Activated B cell treated with CpG ODN at 0.5 μM for 24 hours (primary cell): ENCODE measurements around the gene ALG1. TPM values are rescaled to one million over a fixed set of nuclear protein-coding genes. Genes with fewer than 3 reads are reported as not detected.
"Not testable (repeated sequence)": the region's sequence is repeated elsewhere in the genome, so short reads cannot be mapped to it uniquely, and the experiment has no call there.

Experiments
- ATAC-seq: fragments of 200-7000 bp; cut with Tn5 transposase; one replicate; pipeline ENCODE4 v1.10.0; 2021; ENCODE audit warnings: low read depth, mild to moderate bottlenecking, moderate library complexity
- CTCF ChIA-PET: fragments of 350-600 bp; sonication (Branson Sonifier 250); formaldehyde crosslinking; loops from one replicate; lab custom pipeline; 2021; ENCODE audit warnings: antibody characterized with exemption; lab: Charles Lee
- POLR2A ChIA-PET: fragments of 350-600 bp; sonication (Branson Sonifier 250); formaldehyde crosslinking; loops from one replicate; lab custom pipeline; 2021; ENCODE audit warnings: antibody characterized with exemption; lab: Charles Lee
- DNase-seq: peaks from one replicate; pipeline ENCODE4 v3.0.0; 2022
- H3K27ac Mint-ChIP-seq: one replicate; pipeline ENCODE4 v1.8.0; 2020; ENCODE audit warnings: mixed read lengths
- H3K27me3 Mint-ChIP-seq: one replicate; pipeline ENCODE4 v1.8.0; 2021; ENCODE audit warnings: mixed read lengths
- H3K36me3 Mint-ChIP-seq: one replicate; pipeline ENCODE4 v1.8.0; 2021; ENCODE audit warnings: low read depth, mixed read lengths
- H3K4me1 Mint-ChIP-seq: one replicate; pipeline ENCODE4 v1.8.0; 2021; ENCODE audit warnings: mixed read lengths
- H3K4me3 Mint-ChIP-seq: one replicate; pipeline ENCODE4 v1.8.0; 2020; ENCODE audit warnings: mild to moderate bottlenecking, mixed read lengths
- H3K9me3 Mint-ChIP-seq: one replicate; pipeline ENCODE4 v1.8.0; 2020; ENCODE audit warnings: mixed read lengths
- CTCF ChIP-seq: fragments of 200-600 bp; IDR thresholded peaks from one replicate; pipeline ENCODE4 v1.8.0; 2022; ENCODE audit warnings: antibody characterized with exemption, mild to moderate bottlenecking
- intact Hi-C: fragments of 100-400 bp; cut with micrococcal nuclease; formaldehyde crosslinking; loops from one replicate; pipeline ENCODE4 v1.15.1; 2024
- total RNA-seq: library from RNA; stranded (reverse); gene quantifications from 2 replicates; pipeline ENCODE4 v1.2.3, GENCODE V29; 2022

Gene ALG1
- total RNA-seq, 1 donor from 2014 or later = 28.2 TPM

- ATAC-seq = no peak
- peak overlapping the region; percentile 94 for H3K27ac Mint-ChIP-seq
- intact Hi-C loops = loop anchor here (1.0 to 5.0 kb wide), 2 partner anchors 25 to 225 kb away; partner anchors contain the start of genes EEF2KMT, GLYR1 and UBN1
- H3K4me1 Mint-ChIP-seq = peaks cover 25% of the 10 kb centered on the region
- no peak for DNase-seq
- peaks cover 33% of the 10 kb centered on the region for H3K36me3 Mint-ChIP-seq
- no peaks in the 10 kb centered on the region for H3K9me3 Mint-ChIP-seq
- ChIA-PET CTCF (interaction anchor here (0.7 to 3.0 kb wide), 2 partner anchors 16 to 19 kb away, joined by 3 to 10 read pairs; no protein-coding TSS in a partner anchor), POLR2A (interaction anchor here (1.2 to 2.0 kb wide), 4 partner anchors 26 to 721 kb away, joined by 3 to 19 read pairs (median 6); partner anchors contain the start of genes ANKS3, DNAAF8, NAGPA and PAM16)
- no peak for TF ChIP-seq CTCF
- H3K4me3 Mint-ChIP-seq = peak overlapping the region; percentile 96
- H3K27me3 Mint-ChIP-seq = no peaks in the 10 kb centered on the region
Measured at GRCh38 chr16:5072334-5073278, 963 bp downstream of the ALG1 start.

GRCh38 chr16:5073279-5073629 lies 1.6 kb downstream of the ALG1 start:
- intact Hi-C loops = loop anchor here (5.0 kb wide), 1 partner anchor 226 kb away; the partner anchor contains the start of genes GLYR1 and UBN1
- DNase-seq (no peak), ATAC-seq (no peak)
- Mint-ChIP-seq H3K4me3 (peak overlapping the region; percentile 70), H3K36me3 (peaks cover 40% of the 10 kb centered on the region), H3K4me1 (peaks cover 25% of the 10 kb centered on the region), H3K9me3 (no peaks in the 10 kb centered on the region), H3K27me3 (no peaks in the 10 kb centered on the region), H3K27ac (peak overlapping the region; percentile 68)
- TF ChIP-seq CTCF = no peak
- ChIA-PET CTCF (interaction anchor here (3.0 kb wide), 1 partner anchor 18 kb away, joined by 10 read pairs; no protein-coding TSS in a partner anchor), POLR2A (interaction anchor here (1.2 kb wide), 1 partner anchor 339 kb away, joined by 3 read pairs; the partner anchor contains the start of genes ANKS3 and DNAAF8)

- peaks cover 45% of the 10 kb centered on the region for H3K36me3 Mint-ChIP-seq
- POLR2A ChIA-PET, H3K27me3 Mint-ChIP-seq, H3K4me3 Mint-ChIP-seq, DNase-seq, H3K27ac Mint-ChIP-seq, ATAC-seq, H3K9me3 Mint-ChIP-seq: not testable (repeated sequence)
- peaks cover 25% of the 10 kb centered on the region for H3K4me1 Mint-ChIP-seq
- intact Hi-C loops = loop anchor here (5.0 kb wide), 1 partner anchor 226 kb away; the partner anchor contains the start of genes GLYR1 and UBN1
- CTCF ChIA-PET = interaction anchor here (3.0 kb wide), 1 partner anchor 18 kb away, joined by 10 read pairs; no protein-coding TSS in a partner anchor
Measured at GRCh38 chr16:5073771-5074170, 2.1 kb downstream of the ALG1 start.

- no peaks in the 10 kb centered on the region for H3K9me3 Mint-ChIP-seq
- no peaks in the 10 kb centered on the region for H3K27me3 Mint-ChIP-seq
- no peak overlapping the region for H3K4me3 Mint-ChIP-seq
- TF ChIP-seq CTCF = no peak
- ATAC-seq (no peak), DNase-seq (no peak)
- no peak overlapping the region for H3K27ac Mint-ChIP-seq
- intact Hi-C loops = no loop called here
- peaks cover 25% of the 10 kb centered on the region for H3K4me1 Mint-ChIP-seq
- POLR2A ChIA-PET = no interaction called here
- CTCF ChIA-PET = interaction anchor here (3.0 kb wide), 1 partner anchor 16 kb away, joined by 10 read pairs; no protein-coding TSS in a partner anchor
- peaks cover 58% of the 10 kb centered on the region for H3K36me3 Mint-ChIP-seq
Measured at GRCh38 chr16:5075637-5076036, 4.0 kb downstream of the ALG1 start.

- ATAC-seq (no peak), DNase-seq (no peak)
- H3K36me3 Mint-ChIP-seq = peaks cover 63% of the 10 kb centered on the region
- H3K27me3 Mint-ChIP-seq = no peaks in the 10 kb centered on the region
- no peak overlapping the region for H3K27ac Mint-ChIP-seq
- POLR2A ChIA-PET = no interaction called here
- no peak overlapping the region for H3K4me3 Mint-ChIP-seq
- no peaks in the 10 kb centered on the region for H3K9me3 Mint-ChIP-seq
- CTCF ChIA-PET = no interaction called here
- TF ChIP-seq CTCF = no peak
- intact Hi-C loops = no loop called here
- H3K4me1 Mint-ChIP-seq = peaks cover 12% of the 10 kb centered on the region
Measured at GRCh38 chr16:5077304-5077703, 5.7 kb downstream of the ALG1 start.
